NCI-H748 treated with DMSO at 0.1 percent for 48 hours (cell line): ENCODE results near the gene CD34.

Source experiments
- DNase-seq: peaks from one replicate; lab custom pipeline; 2025; lab: John Stamatoyannopoulos, UW

Gene CD34

GRCh38 chr1:207852576-207853371 lies 58.2 kb downstream of the CD34 start:
- DNase-seq = no peak

- no peak for DNase-seq
Observed at GRCh38 chr1:207851696-207852095, 59.2 kb downstream of the CD34 start.

- no peak for DNase-seq
Observed at GRCh38 chr1:207850621-207851407, 60.1 kb downstream of the CD34 start.

GRCh38 chr1:207849646-207850045 lies 61.3 kb downstream of the CD34 start:
- DNase-seq = no peak

- DNase-seq = no peak
Observed at GRCh38 chr1:207849016-207849415, 61.9 kb downstream of the CD34 start.

GRCh38 chr1:207848234-207848633 lies 62.7 kb downstream of the CD34 start:
- no peak for DNase-seq

GRCh38 chr1:207847116-207847515 lies 63.8 kb downstream of the CD34 start:
- DNase-seq = no peak

- no peak for DNase-seq
Observed at GRCh38 chr1:207845109-207845508, 65.8 kb downstream of the CD34 start.

- no peak for DNase-seq
Observed at GRCh38 chr1:207844371-207844770, 66.6 kb downstream of the CD34 start.

- no peak for DNase-seq
Observed at GRCh38 chr1:207842506-207842905, 68.4 kb downstream of the CD34 start.

- no peak for DNase-seq
Observed at GRCh38 chr1:207841901-207842300, 69.0 kb downstream of the CD34 start.

GRCh38 chr1:207841293-207841692 lies 69.6 kb downstream of the CD34 start:
- no peak for DNase-seq

GRCh38 chr1:207840380-207840779 lies 70.5 kb downstream of the CD34 start:
- DNase-seq = no peak

- DNase-seq = no peak
Observed at GRCh38 chr1:207839083-207839413, 71.9 kb downstream of the CD34 start.

- DNase-seq = no peak
Observed at GRCh38 chr1:207838156-207839082, 72.5 kb downstream of the CD34 start.

GRCh38 chr1:207837673-207838072 lies 73.3 kb downstream of the CD34 start:
- no peak for DNase-seq

GRCh38 chr1:207836591-207837347 lies 74.2 kb downstream of the CD34 start:
- DNase-seq = no peak

- no peak for DNase-seq
Observed at GRCh38 chr1:207835958-207836357, 75.0 kb downstream of the CD34 start.

- DNase-seq = no peak
Observed at GRCh38 chr1:207833956-207834660, 76.8 kb downstream of the CD34 start.

GRCh38 chr1:207833381-207833780 lies 77.5 kb downstream of the CD34 start:
- DNase-seq = no peak

- DNase-seq = no peak
Observed at GRCh38 chr1:207832796-207833195, 78.1 kb downstream of the CD34 start.
